Measurements from ENCODE around the gene VIPR2.

DNA sequence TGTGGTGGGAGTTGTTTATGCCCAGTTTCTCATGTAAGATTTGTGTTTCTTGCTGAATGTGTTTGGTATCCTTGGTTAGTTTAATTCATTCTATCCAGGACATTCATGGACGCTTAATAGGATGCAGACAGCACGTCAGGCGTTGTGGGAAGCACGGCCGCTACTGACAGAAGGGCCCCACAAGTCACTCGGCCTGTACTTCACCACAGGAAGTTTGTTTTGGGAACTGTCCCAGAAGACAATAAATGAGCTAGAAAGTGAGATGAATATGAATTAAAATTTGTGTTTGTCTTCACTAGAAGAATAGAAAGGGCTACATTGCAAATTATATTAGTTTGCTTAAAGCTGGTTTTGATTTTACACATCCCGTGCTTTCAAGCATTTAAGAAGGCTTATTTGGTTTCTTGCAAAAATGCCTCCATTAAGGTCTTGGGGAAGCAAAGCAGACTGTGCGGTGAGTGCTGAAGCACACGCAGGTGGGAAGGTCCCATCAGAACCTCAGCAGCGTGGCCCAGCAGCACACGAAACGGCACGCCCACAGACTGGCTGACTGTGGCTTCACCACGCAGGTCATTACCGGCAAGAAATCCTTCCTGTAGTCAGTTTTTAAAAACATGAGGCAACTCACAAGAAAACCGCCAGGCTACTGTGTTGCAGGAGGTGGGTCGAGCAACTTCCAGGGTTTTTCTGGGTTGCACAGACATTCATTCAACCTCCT lies 74.1 kb downstream of the VIPR2 start:
- TF ChIP-seq CTCF (IDR thresholded peaks at IDR 0.05), result no peak
- TF ChIP-seq POLR2A (IDR thresholded peaks at IDR 0.05), result no peak
